Measurements from ENCODE around the gene WWOX.

- TF ChIP-seq RFX5 (IDR thresholded peaks at IDR 0.05) (no peak), CTCF (IDR thresholded peaks at IDR 0.05) (no peak), POLR2A (IDR thresholded peaks at IDR 0.05; ENCODE audit: low read length) (no peak), MAX (IDR thresholded peaks at IDR 0.05) (no peak), HMGXB4 (CRISPR knock-in tag; IDR thresholded peaks at IDR 0.05; ENCODE audit: borderline replicate concordance) (no peak), RCOR1 (IDR thresholded peaks at IDR 0.05; ENCODE audit: low read depth, low read length) (no peak), FOXS1 (CRISPR knock-in tag; IDR thresholded peaks at IDR 0.05) (no peak), MAFK (IDR thresholded peaks at IDR 0.05; ENCODE audit: partially characterized antibody) (no peak), PBX3 (IDR thresholded peaks at IDR 0.05) (no peak), CBX2 (IDR thresholded peaks at IDR 0.05; ENCODE audit: borderline replicate concordance, low read depth) (no peak), NR3C1 (IDR thresholded peaks at IDR 0.05) (no peak), RNF2 (IDR thresholded peaks at IDR 0.05; ENCODE audit: borderline replicate concordance, low read depth) (no peak), FOSL2 (IDR thresholded peaks at IDR 0.05) (no peak), FOSL2 (CRISPR knock-in tag; IDR thresholded peaks at IDR 0.05) (no peak)
Measured at GRCh38 chr16:79042886-79043285, 943.4 kb downstream of the WWOX start.
